Measurements from ENCODE around the gene FAP.

Gene FAP

GRCh38 chr2:162198239-162198638, 45.0 kb downstream of the FAP start:
- TF ChIP-seq POLR2AphosphoS5 (IDR thresholded peaks at IDR 0.05; ENCODE audit: low read depth, low read length) (no peak), TAF1 (IDR thresholded peaks at IDR 0.05; ENCODE audit: borderline replicate concordance, insufficient read depth, low read length) (no peak), REST (IDR thresholded peaks at IDR 0.05; ENCODE audit: insufficient read depth in 1 of 2, low read depth in 2 of 2, low read length in 2 of 2) (no peak)

GRCh38 chr2:162197069-162197825, 46.0 kb downstream of the FAP start:
- TF ChIP-seq TAF1 (IDR thresholded peaks at IDR 0.05; ENCODE audit: borderline replicate concordance, insufficient read depth, low read length) (no peak), REST (IDR thresholded peaks at IDR 0.05; ENCODE audit: insufficient read depth in 1 of 2, low read depth in 2 of 2, low read length in 2 of 2) (no peak), SIN3A (IDR thresholded peaks at IDR 0.05; ENCODE audit: borderline replicate concordance, insufficient read depth, low read length) (no peak), POLR2AphosphoS5 (IDR thresholded peaks at IDR 0.05; ENCODE audit: low read depth, low read length) (no peak)

- TF ChIP-seq SIN3A (IDR thresholded peaks at IDR 0.05; ENCODE audit: borderline replicate concordance, insufficient read depth, low read length) (no peak), TAF1 (IDR thresholded peaks at IDR 0.05; ENCODE audit: borderline replicate concordance, insufficient read depth, low read length) (no peak), REST (IDR thresholded peaks at IDR 0.05; ENCODE audit: insufficient read depth in 1 of 2, low read depth in 2 of 2, low read length in 2 of 2) (no peak), POLR2AphosphoS5 (IDR thresholded peaks at IDR 0.05; ENCODE audit: low read depth, low read length) (no peak), FOXP2 (optimal IDR thresholded peaks at IDR 0.05; ENCODE audit: borderline replicate concordance, extremely low read depth, extremely low read length, insufficient read depth) (no peak)
Measured at GRCh38 chr2:162196638-162197037, 46.6 kb downstream of the FAP start.

GRCh38 chr2:162188451-162188850, 54.8 kb downstream of the FAP start:
- no peak for TF ChIP-seq FOXP2 (optimal IDR thresholded peaks at IDR 0.05; ENCODE audit: borderline replicate concordance, extremely low read depth, extremely low read length, insufficient read depth)

- TF ChIP-seq FOXP2 (optimal IDR thresholded peaks at IDR 0.05; ENCODE audit: borderline replicate concordance, extremely low read depth, extremely low read length, insufficient read depth) (no peak), POLR2AphosphoS5 (IDR thresholded peaks at IDR 0.05; ENCODE audit: low read depth, low read length) (no peak), TAF1 (IDR thresholded peaks at IDR 0.05; ENCODE audit: borderline replicate concordance, insufficient read depth, low read length) (no peak), REST (IDR thresholded peaks at IDR 0.05; ENCODE audit: insufficient read depth in 1 of 2, low read depth in 2 of 2, low read length in 2 of 2) (no peak), SIN3A (IDR thresholded peaks at IDR 0.05; ENCODE audit: borderline replicate concordance, insufficient read depth, low read length) (no peak)
Measured at GRCh38 chr2:162185541-162186232, 57.6 kb downstream of the FAP start.
